HS-27A (cell line): ENCODE results near the gene MGP.
A peak's percentile ranks its signal among the peaks of the same experiment; 100 is the strongest.

ENCODE experiments used
- DNase-seq: peaks from one replicate; pipeline ENCODE4 v3.0.0-alpha.2; 2012; ENCODE audit warnings: low read depth, missing footprints

Gene MGP

DNA sequence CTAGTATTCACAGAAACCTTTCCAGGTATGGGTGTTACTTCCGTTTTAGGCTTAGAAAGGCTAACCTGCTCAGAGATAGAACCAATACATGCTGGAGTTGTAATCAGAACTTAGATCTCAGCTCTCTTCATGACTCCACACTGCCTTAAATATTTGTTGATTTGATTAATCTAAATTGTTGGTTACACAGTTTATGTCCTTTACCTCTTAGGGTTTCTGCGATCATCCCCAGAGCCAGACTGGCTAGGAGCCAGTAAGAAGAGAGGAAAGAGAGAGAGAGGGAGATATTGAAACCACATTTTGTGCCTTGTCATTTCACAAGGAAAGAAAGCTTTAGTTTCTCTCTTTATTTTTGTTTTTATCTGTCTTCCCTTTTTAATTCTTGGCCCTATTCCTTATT lies 16.8 kb upstream of the MGP start:
- DNase-seq = no peak

DNA sequence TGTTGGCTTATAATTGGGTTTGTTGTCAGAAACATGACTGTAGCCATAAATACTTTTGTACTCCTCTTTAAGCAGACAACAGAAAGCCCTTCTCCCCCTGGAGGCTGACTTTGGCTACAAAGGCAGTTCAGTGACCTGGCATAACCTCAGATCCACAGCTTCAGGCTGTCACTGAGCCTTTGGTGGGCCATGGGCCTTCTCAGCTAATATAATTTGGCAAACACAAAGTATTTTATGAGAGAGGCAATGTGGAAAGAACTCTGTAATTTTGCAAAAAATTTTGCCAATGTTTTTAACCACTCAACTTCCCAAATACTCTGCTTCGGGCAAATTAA lies 15.5 kb upstream of the MGP start:
- no peak for DNase-seq

DNA sequence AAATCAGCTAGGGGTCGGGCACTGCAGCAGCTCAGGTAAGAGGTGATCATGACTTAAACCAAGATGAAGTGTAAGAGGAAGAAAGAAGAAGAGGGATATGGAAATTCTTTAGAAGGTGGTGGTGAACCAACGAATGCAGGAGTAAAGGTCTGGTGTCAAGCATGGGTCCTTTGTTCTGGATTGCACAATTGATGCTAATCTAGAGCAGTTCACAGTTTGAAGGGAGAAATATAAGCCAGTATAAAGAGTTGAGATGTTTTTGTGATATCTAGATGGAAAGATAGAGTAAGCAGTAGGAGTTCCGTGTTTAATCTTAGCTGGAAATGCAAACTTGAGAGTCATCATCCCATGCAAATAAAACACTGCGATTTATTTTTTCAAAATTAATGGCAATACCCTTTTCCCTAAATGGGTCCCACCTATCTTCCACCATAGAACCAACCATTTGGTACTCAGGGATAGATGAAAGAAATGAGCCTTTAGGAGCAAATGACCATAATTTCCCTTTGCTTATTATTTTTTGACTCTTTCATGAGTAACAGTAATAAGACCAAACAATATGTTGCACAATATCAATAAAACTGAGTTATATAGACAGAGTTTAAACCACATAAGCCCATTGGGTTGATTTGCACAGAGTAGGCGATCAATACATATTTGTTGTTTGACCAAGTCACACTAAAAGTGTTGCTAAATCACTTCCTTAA lies 15.0 kb upstream of the MGP start:
- DNase-seq = no peak

- no peak for DNase-seq
These were observed 11.0 kb upstream of the MGP start for GRCh38 chr12:14896521-14897169.

DNA sequence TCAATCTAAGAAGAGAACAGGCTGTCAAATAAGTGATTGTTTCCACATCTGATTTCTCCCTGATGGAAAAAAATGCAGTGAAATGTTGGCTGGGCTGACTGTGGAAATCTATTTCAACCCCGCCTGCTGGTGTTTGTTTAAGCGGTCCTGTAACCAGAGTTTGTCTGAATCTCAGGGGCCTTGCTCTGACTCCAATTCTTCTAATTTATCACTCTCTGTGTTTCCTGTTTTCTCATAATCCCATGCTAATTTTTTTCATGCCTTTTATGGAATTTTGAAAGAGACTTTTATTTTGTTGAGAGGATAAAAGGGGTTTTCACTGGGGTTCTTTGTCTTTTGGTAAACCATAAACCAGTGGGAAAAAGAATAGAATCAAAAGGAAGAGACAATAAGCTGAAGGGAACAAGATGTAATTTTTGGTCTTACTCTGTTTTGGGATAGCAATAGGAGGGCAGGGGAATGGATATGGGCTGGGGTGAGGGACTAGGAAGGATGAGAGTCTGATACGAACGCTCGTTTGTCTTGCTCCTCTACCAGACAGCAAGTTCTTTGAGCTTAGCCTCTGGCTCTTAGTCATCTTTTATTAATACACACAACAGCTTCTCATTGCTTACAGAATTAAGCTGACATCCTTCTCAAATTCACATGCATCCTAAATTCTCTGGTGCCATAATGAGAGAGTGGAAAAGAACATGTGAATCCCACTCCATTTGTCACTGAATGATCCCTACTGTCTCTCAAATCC lies 8.0 kb upstream of the MGP start:
- DNase-seq = no peak

DNA sequence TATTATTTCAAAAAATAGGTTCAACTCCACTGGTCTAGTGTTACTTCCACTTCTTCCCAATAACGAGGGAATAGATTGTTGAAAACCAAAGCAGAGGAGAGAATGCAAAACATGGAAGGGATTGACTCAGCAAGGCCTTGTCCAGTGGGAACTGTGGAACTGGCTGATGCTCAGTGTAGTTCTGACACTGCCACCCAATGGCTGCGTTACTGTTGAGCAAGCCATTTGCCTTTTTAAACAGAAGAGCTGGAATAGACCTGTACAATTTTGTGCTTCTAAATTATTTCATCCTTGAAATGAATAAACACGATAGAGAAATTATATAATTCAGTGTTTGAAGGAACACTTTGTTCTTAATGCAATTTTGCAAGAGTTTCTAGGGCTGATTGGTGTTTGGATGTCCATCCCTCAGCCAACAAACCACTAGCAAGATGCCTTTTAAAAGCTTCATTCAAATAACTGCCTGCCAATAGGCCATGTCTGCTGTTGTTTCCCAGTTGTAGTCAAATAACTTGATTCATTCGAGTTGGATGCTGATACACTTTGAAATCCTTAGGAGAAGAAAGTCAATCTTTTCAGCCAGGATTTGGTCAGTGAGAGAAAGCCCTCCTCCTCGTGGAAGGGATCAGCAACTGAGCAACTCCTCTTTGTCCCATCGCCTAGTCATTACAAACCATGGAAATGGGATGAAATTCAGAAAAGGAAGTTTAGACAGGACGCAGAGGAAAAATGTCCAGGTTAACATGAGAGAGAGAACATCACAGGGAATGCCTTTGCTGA lies 7.3 kb upstream of the MGP start:
- no peak for DNase-seq

DNA sequence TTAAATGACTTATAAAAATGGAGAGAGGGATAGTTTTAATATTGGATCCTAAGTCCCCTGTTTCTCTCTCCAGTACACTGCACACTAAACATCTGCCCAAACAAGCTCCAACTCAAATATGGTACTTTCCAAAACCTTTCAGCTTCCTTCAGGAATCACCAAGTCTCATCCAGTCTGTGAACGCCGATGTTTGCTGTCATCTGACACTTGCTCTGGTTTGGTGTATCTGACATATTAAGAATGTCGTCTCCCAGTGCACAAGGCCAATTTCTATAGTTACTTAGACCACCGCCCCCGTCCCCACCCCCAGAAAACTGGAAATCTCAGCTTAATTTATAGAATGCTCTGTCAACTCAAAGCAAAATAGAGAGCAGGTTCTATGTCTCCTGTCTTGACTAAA lies 5.0 kb upstream of the MGP start:
- no peak for DNase-seq

DNA sequence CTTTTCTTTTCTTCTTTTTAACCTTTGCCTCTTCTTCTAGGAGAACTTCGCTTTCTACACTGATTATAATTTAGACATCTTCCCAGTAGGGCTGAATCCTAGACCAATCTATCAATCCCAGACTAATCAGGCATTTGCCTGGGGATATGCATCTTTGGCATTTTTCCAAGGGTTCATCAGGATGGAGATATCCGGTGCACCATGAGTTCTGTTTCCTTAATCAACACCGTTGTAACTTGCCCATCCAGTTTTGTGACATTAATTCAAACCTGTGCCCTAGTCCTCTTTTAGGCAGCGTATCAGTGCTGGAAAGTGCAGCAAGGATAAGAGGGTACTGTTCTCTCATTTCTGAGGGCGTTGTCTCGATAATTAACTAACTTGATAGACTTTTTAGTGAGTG lies 617 bp upstream of the MGP start:
- DNase-seq = no peak

DNA sequence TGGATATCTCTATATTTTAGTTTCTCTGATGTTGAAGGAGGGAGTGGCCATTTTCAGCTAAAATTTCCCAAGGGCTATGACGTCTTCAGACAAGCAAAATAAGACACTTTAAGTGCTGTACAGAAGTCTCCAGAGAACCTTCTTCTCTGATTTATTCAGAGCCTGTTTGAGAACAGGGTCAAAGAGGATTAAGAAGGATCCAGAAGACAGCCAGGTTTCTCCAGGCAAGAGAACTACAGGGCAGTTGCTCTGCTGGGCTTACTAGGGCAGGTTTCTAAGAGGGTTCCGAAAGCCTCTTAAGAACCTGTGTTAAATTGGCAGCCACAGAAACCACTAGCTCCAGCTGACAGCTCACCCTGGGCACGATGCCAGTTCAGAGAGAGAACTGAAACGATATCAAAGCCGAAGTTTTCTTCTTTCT lies 1.2 kb downstream of the MGP start:
- DNase-seq = peak; percentile 72

DNA sequence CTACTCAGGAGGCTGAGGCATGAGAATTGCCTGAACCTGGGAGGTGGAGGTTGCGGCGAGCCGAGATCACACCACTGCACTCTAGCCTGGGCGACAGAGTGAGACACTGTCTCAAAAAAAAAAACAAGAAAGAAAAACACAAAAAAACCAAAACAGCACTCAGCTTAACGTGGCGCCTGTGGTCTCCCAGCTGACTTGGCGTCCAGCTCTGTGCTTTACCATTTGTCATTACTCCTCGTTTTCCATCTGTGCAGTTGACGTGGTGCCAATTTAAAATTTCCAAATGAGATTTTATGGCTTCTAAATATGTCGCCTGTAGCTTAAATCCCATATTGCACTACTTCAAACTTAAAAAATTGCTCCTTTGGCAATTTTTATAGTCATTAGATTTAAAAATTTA lies 2.0 kb downstream of the MGP start:
- no peak for DNase-seq

DNA sequence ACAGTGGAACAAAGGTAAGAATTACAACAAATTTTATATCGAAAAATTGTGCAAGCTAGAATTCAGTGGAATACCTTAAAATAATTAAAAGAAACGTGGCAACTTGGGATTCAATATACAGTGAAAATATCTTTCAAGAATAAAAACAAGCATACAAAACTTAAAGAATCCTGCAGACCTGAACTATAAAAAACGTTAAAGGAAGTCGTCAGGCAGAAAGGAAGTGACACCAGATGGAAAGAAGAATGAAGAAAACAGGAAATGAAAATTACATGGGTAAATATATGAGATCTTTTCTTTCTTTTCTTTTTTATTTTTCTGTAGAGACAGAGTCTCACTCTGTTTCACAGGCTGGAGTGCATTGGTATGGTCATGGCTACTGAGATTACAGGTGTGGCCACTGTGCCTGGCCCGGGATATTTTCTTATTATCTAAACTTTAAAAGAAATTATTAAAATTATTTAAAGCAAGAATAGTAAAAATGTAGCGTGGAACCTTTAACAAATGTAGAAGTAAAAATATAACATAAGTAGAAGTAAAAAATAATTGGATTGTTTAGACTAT lies 4.7 kb downstream of the MGP start:
- no peak for DNase-seq

- no peak for DNase-seq
These were observed 6.3 kb downstream of the MGP start for GRCh38 chr12:14879222-14879933.

DNA sequence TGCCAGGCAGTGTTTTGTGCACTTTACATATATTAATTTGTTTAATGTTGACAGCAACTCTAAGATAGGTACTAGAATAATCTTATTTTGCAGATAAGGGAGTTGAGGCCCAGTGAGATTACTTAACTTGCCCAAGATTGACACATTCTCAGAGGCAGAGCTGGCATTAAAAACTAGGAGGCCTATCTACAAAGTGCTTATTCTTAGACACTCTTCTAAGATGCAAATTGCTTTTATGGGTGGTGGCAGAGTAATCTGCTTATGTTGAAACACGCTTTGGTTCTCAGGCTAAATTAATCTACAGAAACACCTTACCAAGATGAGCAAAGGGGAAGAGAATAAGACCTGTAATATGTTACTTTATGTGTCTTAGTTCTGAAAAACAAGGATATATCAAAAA lies 7.2 kb downstream of the MGP start:
- DNase-seq = no peak

- no peak for DNase-seq
These were observed 8.8 kb downstream of the MGP start for GRCh38 chr12:14876833-14877232.

GRCh38 chr12:14874882-14875281 lies 10.8 kb downstream of the MGP start:
- peak; percentile 47 for DNase-seq

- DNase-seq = no peak
These were observed 12.0 kb downstream of the MGP start for GRCh38 chr12:14873440-14874185.

DNA sequence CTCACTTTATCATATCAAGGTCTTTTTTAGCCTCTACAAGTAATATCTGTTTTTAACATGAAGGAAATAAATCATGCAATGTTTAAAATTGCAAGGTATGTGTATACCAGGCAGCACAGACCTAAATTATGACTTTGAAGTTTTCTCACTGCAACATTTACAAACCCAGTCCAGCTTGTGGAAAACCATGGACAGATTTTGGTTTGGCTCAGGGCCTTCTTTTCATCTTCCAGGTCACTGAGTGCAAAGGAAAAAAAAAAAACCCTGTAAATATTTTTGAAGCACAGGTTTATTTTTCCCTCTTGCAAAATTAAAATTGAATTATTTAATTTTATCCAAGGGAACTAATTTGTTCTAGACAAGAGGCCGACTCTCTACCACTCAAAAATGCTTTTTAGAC lies 13.8 kb downstream of the MGP start:
- DNase-seq = no peak

DNA sequence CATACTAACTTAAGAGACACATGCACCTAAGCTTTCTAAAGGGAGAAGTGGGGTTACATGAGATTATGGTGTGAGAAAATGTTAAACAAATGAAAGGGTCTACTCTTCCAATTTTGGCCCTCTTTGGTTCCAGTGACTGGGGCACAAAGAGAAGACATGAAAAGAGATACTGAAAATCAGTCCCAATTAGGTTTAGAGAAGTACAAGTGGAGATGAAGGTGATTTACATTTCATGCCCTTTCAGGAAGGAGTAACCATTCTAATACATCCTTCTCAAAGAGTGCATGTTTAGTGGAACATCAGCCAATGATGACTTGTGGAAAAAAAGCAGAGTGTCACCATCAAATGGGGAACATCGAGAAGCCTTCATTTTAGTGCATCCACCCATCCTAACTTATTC lies 14.4 kb downstream of the MGP start:
- no peak for DNase-seq

GRCh38 chr12:14868916-14869506 lies 16.6 kb downstream of the MGP start:
- no peak for DNase-seq

DNA sequence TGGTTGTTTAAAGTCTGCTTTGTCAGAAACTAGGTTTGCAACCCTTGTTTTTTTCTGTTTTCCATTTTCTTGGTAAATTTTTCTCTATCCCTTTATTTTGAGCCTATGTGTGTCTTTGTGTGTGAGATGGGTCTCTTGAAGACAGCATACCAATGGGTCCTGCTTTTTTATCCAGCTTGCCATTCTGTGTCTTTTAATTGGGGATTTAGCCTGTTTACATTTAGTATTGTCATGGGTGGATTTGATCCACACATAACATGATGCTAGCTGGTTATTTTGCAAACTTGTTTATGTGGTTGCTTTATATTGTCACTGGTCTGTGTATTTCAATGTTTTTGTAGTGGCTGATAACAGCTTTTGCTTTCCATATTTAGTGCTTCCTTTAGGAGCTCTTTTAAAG lies 25.2 kb downstream of the MGP start:
- DNase-seq = no peak

DNA sequence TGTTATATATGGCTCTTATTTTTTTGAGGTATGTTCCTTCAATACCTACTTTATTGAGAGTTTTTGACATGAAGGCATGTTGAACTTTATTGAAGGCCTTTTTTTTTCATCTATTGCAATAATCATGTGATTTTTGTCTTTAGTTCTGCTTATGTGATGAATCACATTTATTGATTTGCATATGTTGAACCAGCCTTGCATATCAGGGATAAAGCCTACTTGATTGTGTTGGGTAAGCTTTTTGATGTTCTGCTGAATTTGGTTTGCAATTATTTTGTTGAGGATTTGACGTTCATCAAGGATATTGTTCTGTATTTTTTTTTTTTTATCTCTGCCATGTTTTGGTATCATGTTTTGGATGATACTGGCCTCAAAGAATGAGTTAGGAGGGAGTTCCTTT lies 27.1 kb downstream of the MGP start:
- no peak for DNase-seq
